Hematopoietic multipotent progenitor cell (in vitro differentiated cells): ENCODE data around the gene PDE9A. TPM values are rescaled to one million over a fixed set of nuclear protein-coding genes. Genes with fewer than 3 reads are reported as not detected.
A peak's percentile ranks its signal among the peaks of the same experiment; 100 is the strongest.

Experiments
- DNase-seq, 3 donors: peaks; one replicate each; pipeline ENCODE4 v3.0.0-alpha.2; 2011 to 2015; ENCODE audit warnings: low read depth in 2 of 3, low spot score in 2 of 3
- total RNA-seq: library from RNA; depleted of rRNA; stranded (reverse); fragments of >200 nt; gene quantifications from one replicate; pipeline ENCODE4 v1.2.3, GENCODE V29; 2012

The PDE9A gene
- total RNA-seq, 1 donor, result 0.27 TPM

- DNase-seq, result no peak
Measured at GRCh38 chr21:42734323-42734971, 81.0 kb downstream of the PDE9A start.

- no peak for DNase-seq
Measured at GRCh38 chr21:42735061-42735460, 81.6 kb downstream of the PDE9A start.

- no peak for DNase-seq
Measured at GRCh38 chr21:42735944-42736343, 82.5 kb downstream of the PDE9A start.

- no peak for DNase-seq
Measured at GRCh38 chr21:42736646-42737350, 83.4 kb downstream of the PDE9A start.

GRCh38 chr21:42737951-42738590 lies 84.7 kb downstream of the PDE9A start:
- peak in 2 of 3 donors; percentile 41 to 50 for DNase-seq

- DNase-seq, result no peak
Measured at GRCh38 chr21:42739061-42739931, 85.9 kb downstream of the PDE9A start.

GRCh38 chr21:42740405-42740909 lies 87.0 kb downstream of the PDE9A start:
- DNase-seq, result no peak

- no peak for DNase-seq
Measured at GRCh38 chr21:42741066-42741465, 87.6 kb downstream of the PDE9A start.

GRCh38 chr21:42744520-42745445 lies 91.4 kb downstream of the PDE9A start:
- DNase-seq, result no peak

- DNase-seq, result peak in 2 of 3 donors; percentile 18 to 46
Measured at GRCh38 chr21:42745511-42746239, 92.3 kb downstream of the PDE9A start.

GRCh38 chr21:42746240-42746592 lies 92.8 kb downstream of the PDE9A start:
- DNase-seq, result no peak

- DNase-seq, result peak; percentile 37 to 73 (median 41)
Measured at GRCh38 chr21:42746593-42747275, 93.3 kb downstream of the PDE9A start.

GRCh38 chr21:42747276-42747701 lies 93.9 kb downstream of the PDE9A start:
- DNase-seq, result no peak

- DNase-seq, result no peak
Measured at GRCh38 chr21:42747746-42748351, 94.4 kb downstream of the PDE9A start.

GRCh38 chr21:42748620-42749176 lies 95.3 kb downstream of the PDE9A start:
- DNase-seq, result no peak

- DNase-seq, result no peak
Measured at GRCh38 chr21:42750737-42751530, 97.5 kb downstream of the PDE9A start.

- DNase-seq, result no peak
Measured at GRCh38 chr21:42751866-42752265, 98.4 kb downstream of the PDE9A start.
